CD8-positive, alpha-beta memory T cell (primary cell): ENCODE data around the gene COX4I1. TPM values are rescaled to one million over a fixed set of nuclear protein-coding genes. Genes with fewer than 3 reads are reported as not detected.

Experiments used
- CTCF ChIA-PET: fragments of 350-600 bp; sonication (Branson Sonifier 250); formaldehyde crosslinking; loops from one replicate; lab custom pipeline; 2021; ENCODE audit warnings: antibody characterized with exemption; lab: Charles Lee
- POLR2A ChIA-PET: fragments of 350-600 bp; sonication (Branson Sonifier 250); formaldehyde crosslinking; loops from one replicate; lab custom pipeline; 2021; ENCODE audit warnings: antibody characterized with exemption; lab: Charles Lee
- DNase-seq, 5 donors: peaks; one replicate each; pipeline versions ENCODE4 v3.0.0 to v3.0.0-alpha.2; 2020 to 2022; ENCODE audit warnings: mixed read lengths in 1 of 5
- H3K27ac ChIP-seq: one replicate; pipeline ENCODE4 v1.7.0; 2013; ENCODE audit warnings: low read depth, mild to moderate bottlenecking, low read length, moderate library complexity
- H3K27me3 ChIP-seq: 2 replicates; pipeline ENCODE4 v1.7.0; 2013; ENCODE audit warnings: low read length, mild to moderate bottlenecking; ENCODE audit not compliant: insufficient read depth, poor library complexity, severe bottlenecking
- H3K36me3 ChIP-seq: 2 replicates; pipeline ENCODE4 v1.7.0; 2013; ENCODE audit warnings: mild to moderate bottlenecking, low read length, moderate library complexity; ENCODE audit not compliant: insufficient read depth
- H3K4me1 ChIP-seq: 2 replicates; pipeline ENCODE4 v1.7.0; 2013; ENCODE audit warnings: mild to moderate bottlenecking, low read length, moderate library complexity; ENCODE audit not compliant: insufficient read depth
- H3K4me3 ChIP-seq: 2 replicates; pipeline ENCODE4 v1.7.0; 2013; ENCODE audit warnings: mild to moderate bottlenecking, low read length
- H3K9me3 ChIP-seq: 2 replicates; pipeline ENCODE4 v1.7.0; 2013; ENCODE audit warnings: mild to moderate bottlenecking, low read length
- H3K27ac Mint-ChIP-seq, 8 donors: one replicate each; pipeline ENCODE4 v1.8.0; 2020 to 2021; ENCODE audit warnings: mixed read lengths in 8 of 8, mild to moderate bottlenecking in 6 of 8, inconsistent platforms in 3 of 8, moderate library complexity in 3 of 8
- H3K27me3 Mint-ChIP-seq, 2 donors: one replicate each; pipeline ENCODE4 v1.8.0; 2020 to 2021; ENCODE audit warnings: mixed read lengths in 2 of 2, mild to moderate bottlenecking in 1 of 2, moderate library complexity in 1 of 2
- H3K36me3 Mint-ChIP-seq, 3 donors: one replicate each; pipeline ENCODE4 v1.8.0; 2020 to 2021; ENCODE audit warnings: mixed read lengths in 3 of 3, inconsistent platforms in 1 of 3, mild to moderate bottlenecking in 1 of 3
- H3K4me1 Mint-ChIP-seq, 3 donors: one replicate each; pipeline ENCODE4 v1.8.0; 2020 to 2021; ENCODE audit warnings: mixed read lengths in 3 of 3, inconsistent platforms in 1 of 3, mild to moderate bottlenecking in 1 of 3
- H3K4me3 Mint-ChIP-seq, 7 donors: one replicate each; pipeline ENCODE4 v1.8.0; 2020 to 2021; ENCODE audit warnings: mixed read lengths in 7 of 7, mild to moderate bottlenecking in 6 of 7, moderate library complexity in 4 of 7, inconsistent platforms in 2 of 7
- H3K9me3 Mint-ChIP-seq, 5 donors: one replicate each; pipeline ENCODE4 v1.8.0; 2020 to 2022; ENCODE audit warnings: mixed read lengths in 5 of 5, mild to moderate bottlenecking in 3 of 5, moderate library complexity in 2 of 5, inconsistent platforms in 1 of 5
- polyA plus RNA-seq: library from polyadenylated mRNA; unstranded; fragments of 300-500 nt; fragmentation: Illumina TruSeq; gene quantifications from one replicate; pipeline ENCODE4 v1.2.3, GENCODE V29; 2021
- total RNA-seq, 2 experiments: library from RNA; stranded (reverse); gene quantifications; one replicate each; pipeline ENCODE4 v1.2.3, GENCODE V29; 2021

The COX4I1 gene
- total and polyA plus RNA-seq, 3 experiments from 2014 or later, result 449 to 951 (median 470) TPM

- H3K27ac Mint-ChIP-seq, result no peak overlapping the region
- CTCF ChIA-PET, result no interaction called here
Measured at GRCh38 chr16:85856079-85856478, 56.6 kb downstream of the COX4I1 start.

GRCh38 chr16:85856585-85856984 lies 57.1 kb downstream of the COX4I1 start:
- Mint-ChIP-seq H3K4me1 (no peaks in the 10 kb centered on the region), H3K27me3 (peaks cover 4 to 21% of the 10 kb centered on the region in 2 donors), H3K27ac (no peak overlapping the region), H3K36me3 (no peaks in the 10 kb centered on the region), H3K9me3 (no peaks in the 10 kb centered on the region), H3K4me3 (no peak overlapping the region)
- Histone ChIP-seq H3K27ac (no peak overlapping the region), H3K36me3 (no peaks in the 10 kb centered on the region), H3K4me1 (no peaks in the 10 kb centered on the region), H3K27me3 (no peaks in the 10 kb centered on the region), H3K9me3 (no peaks in the 10 kb centered on the region), H3K4me3 (no peak overlapping the region)
- ChIA-PET CTCF (no interaction called here), POLR2A (no interaction called here)
- DNase-seq, result no peak

More at GRCh38 chr16:85856079-85856478, 56.6 kb downstream of the COX4I1 start:
- Histone ChIP-seq H3K9me3 (no peaks in the 10 kb centered on the region), H3K36me3 (no peaks in the 10 kb centered on the region), H3K27me3 (no peaks in the 10 kb centered on the region), H3K27ac (no peak overlapping the region), H3K4me1 (no peaks in the 10 kb centered on the region), H3K4me3 (no peak overlapping the region)
- H3K27me3 Mint-ChIP-seq, result peaks cover 8 to 21% of the 10 kb centered on the region in 2 donors
- no peaks in the 10 kb centered on the region for H3K4me1 Mint-ChIP-seq
- H3K4me3 Mint-ChIP-seq, result no peak overlapping the region
- POLR2A ChIA-PET, result no interaction called here
- H3K36me3 Mint-ChIP-seq, result no peaks in the 10 kb centered on the region
- DNase-seq, result no peak
- no peaks in the 10 kb centered on the region for H3K9me3 Mint-ChIP-seq

Other genes starting within 250 kb of the COX4I1 start
- 10 to 100 TPM; 27.8 to 28.5 TPM for gene GSE1, start 186.4 kb upstream of the COX4I1 start, total RNA-seq
- 5.5 TPM for gene GSE1, start 186.4 kb upstream of the COX4I1 start, polyA plus RNA-seq
- gene GINS2, start 110.7 kb upstream of the COX4I1 start, total RNA-seq, result 10 to 100 TPM; 68.6 to 68.7 TPM
- gene GINS2, start 110.7 kb upstream of the COX4I1 start, polyA plus RNA-seq, result 0.09 TPM
- 1 to 10 TPM; 1.1 to 1.3 TPM for gene C16orf74, start 48.6 kb upstream of the COX4I1 start, total RNA-seq
- 10.7 TPM for gene C16orf74, start 48.6 kb upstream of the COX4I1 start, polyA plus RNA-seq
- 10 to 100 TPM; 52.2 to 56.2 TPM for gene EMC8, start 151 bp upstream of the COX4I1 start, total RNA-seq
- 27.6 TPM for gene EMC8, start 151 bp upstream of the COX4I1 start, polyA plus RNA-seq
- 10 to 100 TPM; 19.2 to 22.0 TPM for gene IRF8, start 99.5 kb downstream of the COX4I1 start, total RNA-seq
- gene IRF8, start 99.5 kb downstream of the COX4I1 start, polyA plus RNA-seq, result 2.1 TPM